ENCODE results near the gene TNFRSF1B. TPM values are rescaled to one million over a fixed set of nuclear protein-coding genes. Genes with fewer than 3 reads are reported as not detected.

TNFRSF1B gene
- total and polyA plus RNA-seq, 2 of the 8 experiments (the other 6 are each of a cell fraction or from before 2014, with no cell fraction given): 1.7 to 2.9 TPM

DNA sequence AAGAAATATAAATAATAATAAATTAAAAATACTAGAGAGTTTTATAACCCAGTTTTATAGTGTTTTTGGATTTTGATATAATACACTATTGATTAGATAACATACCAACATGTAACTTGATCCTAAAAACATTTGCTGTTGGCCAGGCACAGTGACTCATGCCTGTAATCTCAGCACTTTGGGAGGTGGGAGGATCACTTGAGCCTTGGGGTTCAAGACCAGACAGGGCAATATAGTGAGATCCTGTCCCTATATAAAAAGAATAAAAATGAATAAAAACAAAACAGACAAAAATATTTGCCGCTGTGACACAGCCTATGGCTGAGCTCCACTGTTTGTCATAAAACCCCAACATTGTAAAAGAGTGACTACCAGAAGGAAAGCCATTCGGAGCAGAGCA, 89.1 kb downstream of the TNFRSF1B start:
- Histone ChIP-seq H2AFZ (ENCODE audit: low read length) (no peak overlapping the region), H2BK12ac (ENCODE audit: low read depth, low read length) (no peak overlapping the region), H4K20me1 (replicated peaks in 1 of 2; ENCODE audit: control insufficient read depth in 1 of 2, insufficient read depth in 2 of 2, low read length in 2 of 2) (no peaks in the 10 kb centered on the region), H3K18ac (ENCODE audit: extremely low read depth, low read length) (no peak overlapping the region), H3K79me2 (ENCODE audit: control insufficient read depth in 1 of 2, insufficient read depth in 2 of 2, low read length in 2 of 2) (no peaks in the 10 kb centered on the region), H3K79me1 (ENCODE audit: low read depth, low read length) (no peaks in the 10 kb centered on the region), H3K36me3 (ENCODE audit: control insufficient read depth in 2 of 4, insufficient read depth in 4 of 4, low read length in 3 of 4) (peaks cover 7 to 33% (median 13%) of the 10 kb centered on the region in 4 experiments; a peak in 7 of 8 replicates), H3K9ac (replicated peaks in 1 of 4; ENCODE audit: extremely low read depth in 1 of 4, low read depth in 3 of 4, low read length in 3 of 4) (no peak overlapping the region), H3K4me2 (ENCODE audit: insufficient read depth in 1 of 2, low read depth in 2 of 2, low read length in 2 of 2) (no peak overlapping the region), H3K4ac (replicated peaks; ENCODE audit: insufficient read length, low read depth, low read length) (no peak overlapping the region), H3K23me2 (ENCODE audit: low read depth, low read length) (no peaks in the 10 kb centered on the region), H2BK5ac (ENCODE audit: low read depth, low read length) (no peak overlapping the region), H4K91ac (replicated peaks; ENCODE audit: insufficient read length, low read length) (no peak overlapping the region), H2BK120ac (replicated peaks; ENCODE audit: low read depth, low read length) (no peak overlapping the region), H3K23ac (ENCODE audit: insufficient read length) (no peak overlapping the region), H4K5ac (ENCODE audit: insufficient read length, low read depth, low read length) (no peak overlapping the region), H3K4me3 (ENCODE audit: extremely low read depth in 1 of 4, insufficient read depth in 2 of 4, low read depth in 3 of 4, low read length in 4 of 4) (no peak overlapping the region), H2BK15ac (ENCODE audit: low read length) (no peak overlapping the region), H3K4me1 (replicated peaks in 1 of 4; ENCODE audit: control insufficient read depth in 3 of 4, insufficient read depth in 4 of 4, low read length in 3 of 4) (no peaks in the 10 kb centered on the region), H2AK5ac (ENCODE audit: low read depth, low read length) (no peak overlapping the region), H3K14ac (ENCODE audit: insufficient read length) (no peak overlapping the region), H3K56ac (replicated peaks; ENCODE audit: insufficient read length, low read depth, low read length) (no peak overlapping the region), H4K8ac (ENCODE audit: extremely low read depth, insufficient read depth, low read length) (no peak overlapping the region), H3K27me3 (replicated peaks in 1 of 4; ENCODE audit: control insufficient read depth in 3 of 4, extremely low read depth in 1 of 4, insufficient read depth in 3 of 4, low read length in 3 of 4) (no peaks in the 10 kb centered on the region), H3K27ac (ENCODE audit: low read depth, low read length) (no peak overlapping the region), H2BK20ac (ENCODE audit: low read length) (no peak overlapping the region), H3K9me3 (ENCODE audit: insufficient read depth in 2 of 2, low read depth in 1 of 2, low read length in 1 of 2) (no peaks in the 10 kb centered on the region)
- TF ChIP-seq, protein P1, sequence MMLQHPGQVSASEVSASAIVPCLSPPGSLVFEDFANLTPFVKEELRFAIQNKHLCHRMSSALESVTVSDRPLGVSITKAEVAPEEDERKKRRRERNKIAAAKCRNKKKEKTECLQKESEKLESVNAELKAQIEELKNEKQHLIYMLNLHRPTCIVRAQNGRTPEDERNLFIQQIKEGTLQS (IDR thresholded peaks at IDR 0.05; ENCODE audit: insufficient read depth, low read depth, low read length): no peak
- TF ChIP-seq, protein P2, sequence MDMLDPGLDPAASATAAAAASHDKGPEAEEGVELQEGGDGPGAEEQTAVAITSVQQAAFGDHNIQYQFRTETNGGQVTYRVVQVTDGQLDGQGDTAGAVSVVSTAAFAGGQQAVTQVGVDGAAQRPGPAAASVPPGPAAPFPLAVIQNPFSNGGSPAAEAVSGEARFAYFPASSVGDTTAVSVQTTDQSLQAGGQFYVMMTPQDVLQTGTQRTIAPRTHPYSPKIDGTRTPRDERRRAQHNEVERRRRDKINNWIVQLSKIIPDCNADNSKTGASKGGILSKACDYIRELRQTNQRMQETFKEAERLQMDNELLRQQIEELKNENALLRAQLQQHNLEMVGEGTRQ (IDR thresholded peaks at IDR 0.05; ENCODE audit: low read length): no peak
- no peak for TF ChIP-seq TCF12 (IDR thresholded peaks at IDR 0.05; ENCODE audit: low read depth, low read length)
- no peak for TF ChIP-seq CEBPB (IDR thresholded peaks at IDR 0.05; ENCODE audit: low read depth, low read length)
- no peak for TF ChIP-seq RAD21 (IDR thresholded peaks at IDR 0.05 in 1 of 2, conservative IDR thresholded peaks at IDR 0.05 in 1 of 2; ENCODE audit: low read depth in 2 of 2, low read length in 2 of 2)
- TF ChIP-seq FOSL1 (IDR thresholded peaks at IDR 0.05; ENCODE audit: insufficient read depth, low read depth, low read length): no peak
- no peak for TF ChIP-seq JUN (IDR thresholded peaks at IDR 0.05; ENCODE audit: low read depth, low read length)
- POLR2A ChIA-PET (ENCODE audit: partially characterized antibody): no interaction called here
- CTCF ChIA-PET (ENCODE audit: partially characterized antibody): interaction anchor here (0.6 to 1.6 kb wide), 5 partner anchors 12 to 131 kb away, joined by 3 to 5 read pairs (median 4); no protein-coding TSS in a partner anchor
- DNase-seq (ENCODE audit: low read depth in 1 of 2, low spot score in 2 of 2) (no peak), FAIRE-seq (no peak)
- WGBS, 2 experiments (ENCODE audit: extremely low coverage in 1 of 2, insufficient coverage in 1 of 2, insufficient read length in 1 of 2, insufficient replicate concordance in 2 of 2, low coverage in 1 of 2, low lambda C conversion rate in 2 of 2, missing lambda C conversion rate in 1 of 2): 97% methylated on average over 2 of the region's 2 CpGs; no CpG with 5 or more reads in 1 of the 2 experiments

Measured in H1 (cell line).